HFFc6 (cell line): Measurements from ENCODE around the gene IKZF4. TPM values are rescaled to one million over a fixed set of nuclear protein-coding genes. Genes with fewer than 3 reads are reported as not detected.
"Not testable (repeated sequence)": the region's sequence is repeated elsewhere in the genome, so short reads cannot be mapped to it uniquely, and the experiment has no call there.

Experiments
- DNase-seq: peaks from one replicate; pipeline ENCODE4 v3.0.0-alpha.2; 2018
- H3K27ac Mint-ChIP-seq: 2 replicates; pipeline ENCODE4 v1.8.0; 2020; ENCODE audit warnings: mild to moderate bottlenecking, mixed read lengths
- H3K27me3 Mint-ChIP-seq: 2 replicates; pipeline ENCODE4 v1.8.0; 2021; ENCODE audit warnings: mild to moderate bottlenecking, moderate library complexity, mixed read lengths; ENCODE audit not compliant: insufficient read depth
- H3K36me3 Mint-ChIP-seq: 2 replicates; pipeline ENCODE4 v1.8.0; 2021; ENCODE audit warnings: low read depth, mixed read lengths
- H3K4me1 Mint-ChIP-seq: 2 replicates; pipeline ENCODE4 v1.8.0; 2020; ENCODE audit warnings: low read depth, mixed read lengths
- H3K4me3 Mint-ChIP-seq: 2 replicates; pipeline ENCODE4 v1.8.0; 2020; ENCODE audit warnings: mild to moderate bottlenecking, moderate library complexity, mixed read lengths
- H3K9me3 Mint-ChIP-seq: 2 replicates; pipeline ENCODE4 v1.8.0; 2020; ENCODE audit warnings: mild to moderate bottlenecking, mixed read lengths
- total RNA-seq, 6 experiments: library from RNA; stranded (reverse); fragmentation: NEBNext Ultra II Directional; extraction: Animal tissue kit (Norgen Biotek cat#: 25700); gene quantifications; 2 replicates in 1 of 6; 3 replicates in 5 of 6; pipeline ENCODE4 v1.2.3, GENCODE V29; 2021
- TF ChIP-seq, protein P1 (sequence below): fragments of 200-600 bp; sonication (generic); IDR thresholded peaks from 2 replicates; pipeline ENCODE4 v1.5.0; 2021; ENCODE audit warnings: antibody characterized with exemption, mild to moderate bottlenecking

IKZF4 gene
- total RNA-seq, 6 experiments from 2014 or later: 5.2 to 7.2 (median 5.9) TPM

DNA sequence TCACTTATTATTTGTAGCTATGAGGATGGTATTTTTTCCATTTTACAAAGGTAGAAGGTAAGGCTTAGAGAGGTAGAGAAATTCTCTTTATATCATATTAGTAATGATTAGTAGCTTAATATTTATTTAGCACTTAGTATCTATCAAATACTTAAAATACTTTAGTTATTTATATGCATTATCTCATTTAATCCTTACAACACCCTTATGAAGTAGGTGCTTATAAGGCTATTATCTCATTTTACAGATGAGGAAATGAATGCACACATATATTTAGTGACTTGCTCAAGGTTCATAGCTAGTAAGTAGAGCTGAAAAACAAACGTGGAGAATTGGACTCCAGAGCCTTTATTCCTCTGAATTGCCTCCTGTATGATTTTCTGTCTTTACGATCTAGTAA lies 36.0 kb upstream of the IKZF4 start:
- Mint-ChIP-seq H3K4me3 (no peak overlapping the region), H3K27ac (no peak overlapping the region), H3K36me3 (peaks cover 16% of the 10 kb centered on the region), H3K9me3 (no peaks in the 10 kb centered on the region), H3K27me3 (no peaks in the 10 kb centered on the region), H3K4me1 (no peaks in the 10 kb centered on the region)
- TF ChIP-seq, protein P1, sequence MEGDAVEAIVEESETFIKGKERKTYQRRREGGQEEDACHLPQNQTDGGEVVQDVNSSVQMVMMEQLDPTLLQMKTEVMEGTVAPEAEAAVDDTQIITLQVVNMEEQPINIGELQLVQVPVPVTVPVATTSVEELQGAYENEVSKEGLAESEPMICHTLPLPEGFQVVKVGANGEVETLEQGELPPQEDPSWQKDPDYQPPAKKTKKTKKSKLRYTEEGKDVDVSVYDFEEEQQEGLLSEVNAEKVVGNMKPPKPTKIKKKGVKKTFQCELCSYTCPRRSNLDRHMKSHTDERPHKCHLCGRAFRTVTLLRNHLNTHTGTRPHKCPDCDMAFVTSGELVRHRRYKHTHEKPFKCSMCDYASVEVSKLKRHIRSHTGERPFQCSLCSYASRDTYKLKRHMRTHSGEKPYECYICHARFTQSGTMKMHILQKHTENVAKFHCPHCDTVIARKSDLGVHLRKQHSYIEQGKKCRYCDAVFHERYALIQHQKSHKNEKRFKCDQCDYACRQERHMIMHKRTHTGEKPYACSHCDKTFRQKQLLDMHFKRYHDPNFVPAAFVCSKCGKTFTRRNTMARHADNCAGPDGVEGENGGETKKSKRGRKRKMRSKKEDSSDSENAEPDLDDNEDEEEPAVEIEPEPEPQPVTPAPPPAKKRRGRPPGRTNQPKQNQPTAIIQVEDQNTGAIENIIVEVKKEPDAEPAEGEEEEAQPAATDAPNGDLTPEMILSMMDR: no peak
- DNase-seq: no peak

DNA sequence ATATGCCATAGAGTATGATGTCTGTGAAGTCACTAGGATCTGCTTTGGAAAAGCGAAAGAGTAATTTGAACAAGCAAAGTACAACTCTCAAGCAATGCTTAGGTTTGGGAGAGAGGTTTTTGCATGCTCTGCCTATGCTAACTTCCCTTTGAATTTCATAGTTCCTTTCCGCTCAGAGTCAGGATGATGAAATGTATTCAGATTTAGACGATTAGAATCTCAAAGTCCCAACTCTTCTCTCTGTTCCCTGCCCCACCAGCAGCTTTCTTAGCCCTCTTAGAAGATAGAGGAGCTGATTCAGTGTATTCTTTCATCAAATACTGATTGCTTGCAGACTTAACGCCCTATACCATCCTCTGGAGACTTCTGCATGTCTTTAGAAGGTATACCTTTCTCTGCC lies 35.5 kb upstream of the IKZF4 start:
- no peak overlapping the region for H3K27ac Mint-ChIP-seq
- no peaks in the 10 kb centered on the region for H3K27me3 Mint-ChIP-seq
- H3K9me3 Mint-ChIP-seq: no peaks in the 10 kb centered on the region
- peaks cover 21% of the 10 kb centered on the region for H3K36me3 Mint-ChIP-seq
- DNase-seq: no peak
- no peak overlapping the region for H3K4me3 Mint-ChIP-seq
- TF ChIP-seq, protein P1: no peak
- no peaks in the 10 kb centered on the region for H3K4me1 Mint-ChIP-seq

DNA sequence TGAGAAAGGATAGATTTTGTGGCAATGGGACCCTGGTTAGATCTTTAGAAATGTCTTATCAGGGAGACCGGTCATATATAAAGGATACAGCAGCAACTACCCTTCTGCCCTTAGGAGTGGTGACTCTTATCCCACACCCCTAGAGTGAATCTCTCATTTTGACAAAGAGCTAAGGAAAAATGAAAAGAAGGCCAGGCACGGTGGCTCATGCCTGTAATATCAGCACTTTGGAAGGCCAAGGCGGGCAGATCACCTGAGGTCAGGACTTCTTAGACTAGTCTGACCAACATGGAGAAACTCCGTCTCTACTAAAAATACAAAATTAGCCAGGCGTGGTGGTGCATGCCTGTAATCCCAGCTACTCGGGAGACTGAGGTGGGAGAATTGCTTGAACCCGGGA lies 34.9 kb upstream of the IKZF4 start:
- H3K27ac Mint-ChIP-seq, H3K9me3 Mint-ChIP-seq, H3K4me3 Mint-ChIP-seq, H3K27me3 Mint-ChIP-seq, DNase-seq, H3K4me1 Mint-ChIP-seq: not testable (repeated sequence)
- peaks cover 27% of the 10 kb centered on the region for H3K36me3 Mint-ChIP-seq

DNA sequence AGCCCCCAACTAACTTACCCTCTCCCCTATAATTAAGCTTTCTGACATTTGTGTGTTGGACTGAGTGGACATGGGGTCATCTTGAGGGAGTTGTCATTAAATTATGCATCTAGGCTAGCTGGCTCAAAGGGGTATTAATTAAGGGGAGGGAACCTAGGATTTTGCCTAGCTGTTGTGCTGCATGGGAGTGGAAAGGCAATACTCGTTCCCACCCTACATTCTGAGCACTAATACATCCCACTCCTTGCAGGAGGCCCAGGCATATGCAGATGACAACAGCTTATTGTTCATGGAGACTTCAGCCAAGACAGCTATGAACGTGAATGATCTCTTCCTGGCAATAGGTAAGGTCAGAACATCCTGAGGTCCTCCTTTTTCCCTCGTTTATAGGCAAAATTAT lies 29.7 kb upstream of the IKZF4 start:
- H3K4me1 Mint-ChIP-seq: peaks cover 4% of the 10 kb centered on the region
- TF ChIP-seq, protein P1: no peak
- peaks cover 31% of the 10 kb centered on the region for H3K36me3 Mint-ChIP-seq
- no peak overlapping the region for H3K27ac Mint-ChIP-seq
- H3K9me3 Mint-ChIP-seq: no peaks in the 10 kb centered on the region
- no peak overlapping the region for H3K4me3 Mint-ChIP-seq
- no peaks in the 10 kb centered on the region for H3K27me3 Mint-ChIP-seq
- no peak for DNase-seq

DNA sequence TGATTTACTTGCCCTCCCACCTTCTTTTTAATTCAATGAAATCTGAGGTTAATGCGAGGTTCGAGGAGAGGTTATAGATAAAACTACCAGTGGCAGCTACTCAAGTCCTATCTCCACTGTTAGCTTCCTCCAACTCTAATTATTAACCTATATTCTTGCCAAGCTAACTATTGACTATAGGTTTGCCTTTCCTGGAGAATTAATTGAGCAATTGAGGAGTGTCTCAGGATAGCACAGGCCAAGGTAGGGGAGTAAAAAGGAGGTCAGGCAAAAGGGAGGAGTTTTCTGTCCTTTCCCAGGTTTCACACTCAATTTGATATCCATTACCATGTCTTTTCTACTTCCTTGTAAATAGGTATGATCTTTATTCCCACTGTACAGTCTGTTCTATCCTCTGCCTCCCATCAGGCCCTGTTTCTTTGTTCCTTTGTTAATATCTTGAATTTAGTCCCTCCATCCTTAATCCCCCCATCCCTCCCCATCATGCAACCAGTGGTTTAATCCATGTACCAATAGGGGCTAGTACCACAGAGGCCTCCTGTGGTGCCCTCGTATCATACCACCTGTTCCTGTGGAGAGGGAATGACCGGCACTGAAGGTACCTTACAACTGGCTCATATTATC lies 27.5 kb upstream of the IKZF4 start:
- Mint-ChIP-seq H3K9me3 (no peaks in the 10 kb centered on the region), H3K27me3 (no peaks in the 10 kb centered on the region), H3K36me3 (peaks cover 31% of the 10 kb centered on the region), H3K4me3 (no peak overlapping the region), H3K27ac (peak overlapping the region; percentile 34; the same call in 1 of the 2 replicates), H3K4me1 (peaks cover 18% of the 10 kb centered on the region)
- TF ChIP-seq, protein P1: no peak
- DNase-seq: no peak

DNA sequence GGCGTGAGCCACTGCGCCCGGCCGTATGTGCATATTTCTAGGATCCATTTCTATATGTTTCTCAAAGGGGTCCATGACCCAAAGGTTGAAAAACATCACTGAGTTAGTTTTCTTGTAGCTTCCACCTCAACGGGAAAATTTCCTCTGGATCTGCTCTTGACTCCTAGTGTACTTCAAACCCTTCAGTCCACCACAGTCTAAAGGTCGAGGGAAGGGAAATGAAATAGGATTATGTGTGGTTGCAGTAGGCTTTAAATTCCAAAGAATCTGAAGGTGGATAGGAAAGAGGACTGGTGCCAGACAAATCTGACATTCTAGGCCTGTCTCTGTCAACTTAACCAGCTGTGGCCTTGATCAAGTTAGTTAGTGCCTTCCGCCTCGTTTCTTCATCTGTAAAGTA lies 25.5 kb upstream of the IKZF4 start:
- DNase-seq: no peak
- Mint-ChIP-seq H3K27me3 (no peaks in the 10 kb centered on the region), H3K36me3 (peaks cover 21% of the 10 kb centered on the region), H3K4me3 (no peak overlapping the region), H3K27ac (no peak overlapping the region), H3K4me1 (peaks cover 18% of the 10 kb centered on the region), H3K9me3 (no peaks in the 10 kb centered on the region)
- TF ChIP-seq, protein P1: no peak
